ENCODE data around the gene CHRNG.
A peak's percentile ranks its signal among the peaks of the same experiment; 100 is the strongest.

The CHRNG gene

GRCh38 chr2:232496501-232497270 lies 42.8 kb upstream of the CHRNG start:
- Histone ChIP-seq H3K4me3 (ENCODE audit: extremely low read depth, insufficient read depth, low read length, poor library complexity, severe bottlenecking) (no peak overlapping the region), H3K4me1 (ENCODE audit: control insufficient read depth, insufficient read depth, low read length, poor library complexity, severe bottlenecking) (no peaks in the 10 kb centered on the region), H3K9me3 (ENCODE audit: control insufficient read depth, low read length) (no peaks in the 10 kb centered on the region), H3K36me3 (ENCODE audit: control insufficient read depth, insufficient read depth, low read length) (no peaks in the 10 kb centered on the region), H3K27ac (ENCODE audit: low read depth, low read length, severe bottlenecking) (no peak overlapping the region)
- WGBS, 2 experiments (ENCODE audit: insufficient coverage in 2 of 2): 85 to 89% methylated on average over 10 to 11 of the region's 20 CpGs

GRCh38 chr2:232497348-232497747 lies 42.1 kb upstream of the CHRNG start:
- H3K36me3 ChIP-seq (ENCODE audit: control insufficient read depth, insufficient read depth, low read length): no peaks in the 10 kb centered on the region
- H3K4me3 ChIP-seq (ENCODE audit: extremely low read depth, insufficient read depth, low read length, poor library complexity, severe bottlenecking): no peak overlapping the region
- no peak overlapping the region for H3K27ac ChIP-seq (ENCODE audit: low read depth, low read length, severe bottlenecking)
- peaks cover 3% of the 10 kb centered on the region for H3K4me1 ChIP-seq (ENCODE audit: control insufficient read depth, insufficient read depth, low read length, poor library complexity, severe bottlenecking)
- H3K9me3 ChIP-seq (ENCODE audit: control insufficient read depth, low read length): no peaks in the 10 kb centered on the region
- 41 to 69% methylated on average over 8 to 9 of the region's 13 CpGs for WGBS, 2 experiments (ENCODE audit: insufficient coverage in 2 of 2)

- Histone ChIP-seq H3K9me3 (ENCODE audit: control insufficient read depth, low read length) (no peaks in the 10 kb centered on the region), H3K27ac (ENCODE audit: low read depth, low read length, severe bottlenecking) (no peak overlapping the region), H3K36me3 (ENCODE audit: control insufficient read depth, insufficient read depth, low read length) (no peaks in the 10 kb centered on the region), H3K4me3 (ENCODE audit: extremely low read depth, insufficient read depth, low read length, poor library complexity, severe bottlenecking) (no peak overlapping the region), H3K4me1 (ENCODE audit: control insufficient read depth, insufficient read depth, low read length, poor library complexity, severe bottlenecking) (peaks cover 5% of the 10 kb centered on the region)
- WGBS, 2 experiments (ENCODE audit: insufficient coverage in 2 of 2): 94 to 95% methylated on average over 3 of the region's 3 CpGs
Measured at GRCh38 chr2:232498452-232498851, 41.0 kb upstream of the CHRNG start.

GRCh38 chr2:232501331-232501771 lies 38.1 kb upstream of the CHRNG start:
- 79 to 82% methylated on average over 3 to 8 of the region's 9 CpGs for WGBS, 2 experiments (ENCODE audit: insufficient coverage in 2 of 2)
- no peaks in the 10 kb centered on the region for H3K36me3 ChIP-seq (ENCODE audit: control insufficient read depth, insufficient read depth, low read length)
- no peaks in the 10 kb centered on the region for H3K9me3 ChIP-seq (ENCODE audit: control insufficient read depth, low read length)
- no peak overlapping the region for H3K27ac ChIP-seq (ENCODE audit: low read depth, low read length, severe bottlenecking)
- peaks cover 9% of the 10 kb centered on the region for H3K4me1 ChIP-seq (ENCODE audit: control insufficient read depth, insufficient read depth, low read length, poor library complexity, severe bottlenecking)
- H3K4me3 ChIP-seq (ENCODE audit: extremely low read depth, insufficient read depth, low read length, poor library complexity, severe bottlenecking): no peak overlapping the region

GRCh38 chr2:232501794-232502390 lies 37.6 kb upstream of the CHRNG start:
- 17 to 19% methylated on average over 4 to 8 of the region's 10 CpGs for WGBS, 2 experiments (ENCODE audit: insufficient coverage in 2 of 2)
- Histone ChIP-seq H3K36me3 (ENCODE audit: control insufficient read depth, insufficient read depth, low read length) (no peaks in the 10 kb centered on the region), H3K27ac (ENCODE audit: low read depth, low read length, severe bottlenecking) (no peak overlapping the region)

GRCh38 chr2:232502511-232502910 lies 37.0 kb upstream of the CHRNG start:
- Histone ChIP-seq H3K9me3 (ENCODE audit: control insufficient read depth, low read length) (no peaks in the 10 kb centered on the region), H3K27ac (ENCODE audit: low read depth, low read length, severe bottlenecking) (no peak overlapping the region), H3K4me1 (ENCODE audit: control insufficient read depth, insufficient read depth, low read length, poor library complexity, severe bottlenecking) (peaks cover 9% of the 10 kb centered on the region), H3K4me3 (ENCODE audit: extremely low read depth, insufficient read depth, low read length, poor library complexity, severe bottlenecking) (no peak overlapping the region), H3K36me3 (ENCODE audit: control insufficient read depth, insufficient read depth, low read length) (no peaks in the 10 kb centered on the region)
- 3 to 10% methylated on average over 10 to 15 of the region's 21 CpGs for WGBS, 2 experiments (ENCODE audit: insufficient coverage in 2 of 2)

More at GRCh38 chr2:232501794-232502390, 37.6 kb upstream of the CHRNG start:
- Histone ChIP-seq H3K4me3 (ENCODE audit: extremely low read depth, insufficient read depth, low read length, poor library complexity, severe bottlenecking) (no peak overlapping the region), H3K9me3 (ENCODE audit: control insufficient read depth, low read length) (no peaks in the 10 kb centered on the region), H3K4me1 (ENCODE audit: control insufficient read depth, insufficient read depth, low read length, poor library complexity, severe bottlenecking) (peaks cover 9% of the 10 kb centered on the region)

- H3K27ac ChIP-seq (ENCODE audit: low read depth, low read length, severe bottlenecking): no peak overlapping the region
- H3K4me3 ChIP-seq (ENCODE audit: extremely low read depth, insufficient read depth, low read length, poor library complexity, severe bottlenecking): peak overlapping the region; percentile 31
- H3K9me3 ChIP-seq (ENCODE audit: control insufficient read depth, low read length): no peaks in the 10 kb centered on the region
- peaks cover 9% of the 10 kb centered on the region for H3K4me1 ChIP-seq (ENCODE audit: control insufficient read depth, insufficient read depth, low read length, poor library complexity, severe bottlenecking)
- WGBS, 2 experiments (ENCODE audit: insufficient coverage in 2 of 2): 2% methylated on average over 38 to 41 of the region's 75 CpGs
- no peaks in the 10 kb centered on the region for H3K36me3 ChIP-seq (ENCODE audit: control insufficient read depth, insufficient read depth, low read length)
Measured at GRCh38 chr2:232502911-232503808, 36.3 kb upstream of the CHRNG start.

- H3K36me3 ChIP-seq (ENCODE audit: control insufficient read depth, insufficient read depth, low read length): no peaks in the 10 kb centered on the region
- H3K4me1 ChIP-seq (ENCODE audit: control insufficient read depth, insufficient read depth, low read length, poor library complexity, severe bottlenecking): peaks cover 9% of the 10 kb centered on the region
- WGBS, 2 experiments (ENCODE audit: insufficient coverage in 2 of 2): 17 to 24% methylated on average over 12 to 14 of the region's 16 CpGs
- H3K9me3 ChIP-seq (ENCODE audit: control insufficient read depth, low read length): no peaks in the 10 kb centered on the region
- H3K4me3 ChIP-seq (ENCODE audit: extremely low read depth, insufficient read depth, low read length, poor library complexity, severe bottlenecking): peak overlapping the region; percentile 31
- H3K27ac ChIP-seq (ENCODE audit: low read depth, low read length, severe bottlenecking): no peak overlapping the region
Measured at GRCh38 chr2:232503809-232504323, 35.6 kb upstream of the CHRNG start.

GRCh38 chr2:232504438-232504837 lies 35.1 kb upstream of the CHRNG start:
- WGBS, 2 experiments (ENCODE audit: insufficient coverage in 2 of 2): no CpG with 5 or more reads among the region's 2 CpGs
- H3K27ac ChIP-seq (ENCODE audit: low read depth, low read length, severe bottlenecking): no peak overlapping the region
- H3K9me3 ChIP-seq (ENCODE audit: control insufficient read depth, low read length): no peaks in the 10 kb centered on the region
- H3K36me3 ChIP-seq (ENCODE audit: control insufficient read depth, insufficient read depth, low read length): no peaks in the 10 kb centered on the region
- peaks cover 9% of the 10 kb centered on the region for H3K4me1 ChIP-seq (ENCODE audit: control insufficient read depth, insufficient read depth, low read length, poor library complexity, severe bottlenecking)
- no peak overlapping the region for H3K4me3 ChIP-seq (ENCODE audit: extremely low read depth, insufficient read depth, low read length, poor library complexity, severe bottlenecking)

- 16 to 21% methylated on average over 7 to 9 of the region's 10 CpGs for WGBS, 2 experiments (ENCODE audit: insufficient coverage in 2 of 2)
- H3K4me1 ChIP-seq (ENCODE audit: control insufficient read depth, insufficient read depth, low read length, poor library complexity, severe bottlenecking): peaks cover 9% of the 10 kb centered on the region
- H3K4me3 ChIP-seq (ENCODE audit: extremely low read depth, insufficient read depth, low read length, poor library complexity, severe bottlenecking): no peak overlapping the region
- H3K9me3 ChIP-seq (ENCODE audit: control insufficient read depth, low read length): no peaks in the 10 kb centered on the region
- H3K27ac ChIP-seq (ENCODE audit: low read depth, low read length, severe bottlenecking): no peak overlapping the region
- H3K36me3 ChIP-seq (ENCODE audit: control insufficient read depth, insufficient read depth, low read length): no peaks in the 10 kb centered on the region
Measured at GRCh38 chr2:232505856-232506255, 33.6 kb upstream of the CHRNG start.
